IPS-18c (cell line): ENCODE results near the gene GREB1.

Experiments used
- H3K4me3 ChIP-seq: 2 replicates; pipeline ENCODE4 v1.7.0; 2013; ENCODE audit warnings: low read depth, mild to moderate bottlenecking, low read length, moderate library complexity; ENCODE audit not compliant: insufficient read depth
- H3K9me3 ChIP-seq: one replicate; pipeline ENCODE4 v1.6.1; 2013; ENCODE audit warnings: mild to moderate bottlenecking, low read length, moderate library complexity; ENCODE audit not compliant: control insufficient read depth, insufficient read depth

The GREB1 gene

GRCh38 chr2:11547912-11548497 is 14.2 kb downstream of the GREB1 start:
- Histone ChIP-seq H3K4me3 (no peak overlapping the region), H3K9me3 (no peaks in the 10 kb centered on the region)

GRCh38 chr2:11550302-11550701 is 16.5 kb downstream of the GREB1 start:
- Histone ChIP-seq H3K4me3 (no peak overlapping the region), H3K9me3 (no peaks in the 10 kb centered on the region)

DNA sequence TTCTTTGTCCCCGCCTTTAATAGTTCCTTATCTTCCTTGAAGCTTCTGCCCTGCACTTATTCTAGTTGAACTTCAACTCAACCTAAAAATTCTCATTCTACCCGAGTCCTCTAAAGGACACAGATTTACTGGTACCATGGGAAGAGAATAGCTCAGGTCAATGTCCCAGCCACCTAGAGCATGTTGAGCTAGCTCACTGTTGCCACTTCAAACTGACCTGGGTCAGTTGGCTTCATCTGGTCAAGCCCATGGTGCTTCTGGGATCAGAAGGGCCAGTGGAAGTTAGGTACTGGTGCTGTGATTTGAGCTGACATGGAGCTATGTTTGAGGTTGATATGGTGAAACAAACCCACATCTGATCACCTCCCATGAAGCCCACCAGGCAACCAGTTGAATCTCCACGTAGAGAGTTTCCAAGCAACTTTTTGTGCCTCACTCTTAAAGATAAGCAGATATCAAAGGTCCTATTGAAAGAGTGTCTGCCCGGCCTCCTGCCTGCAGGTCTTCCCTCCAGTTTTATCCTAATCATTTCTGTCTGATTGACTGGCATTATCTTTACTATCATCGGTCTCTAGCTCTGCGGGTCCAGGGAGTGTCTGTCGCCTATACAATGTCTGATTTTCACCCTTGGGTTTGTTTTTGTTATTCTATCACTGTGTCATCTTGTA is 17.2 kb downstream of the GREB1 start:
- Histone ChIP-seq H3K9me3 (no peaks in the 10 kb centered on the region), H3K4me3 (no peak overlapping the region)

DNA sequence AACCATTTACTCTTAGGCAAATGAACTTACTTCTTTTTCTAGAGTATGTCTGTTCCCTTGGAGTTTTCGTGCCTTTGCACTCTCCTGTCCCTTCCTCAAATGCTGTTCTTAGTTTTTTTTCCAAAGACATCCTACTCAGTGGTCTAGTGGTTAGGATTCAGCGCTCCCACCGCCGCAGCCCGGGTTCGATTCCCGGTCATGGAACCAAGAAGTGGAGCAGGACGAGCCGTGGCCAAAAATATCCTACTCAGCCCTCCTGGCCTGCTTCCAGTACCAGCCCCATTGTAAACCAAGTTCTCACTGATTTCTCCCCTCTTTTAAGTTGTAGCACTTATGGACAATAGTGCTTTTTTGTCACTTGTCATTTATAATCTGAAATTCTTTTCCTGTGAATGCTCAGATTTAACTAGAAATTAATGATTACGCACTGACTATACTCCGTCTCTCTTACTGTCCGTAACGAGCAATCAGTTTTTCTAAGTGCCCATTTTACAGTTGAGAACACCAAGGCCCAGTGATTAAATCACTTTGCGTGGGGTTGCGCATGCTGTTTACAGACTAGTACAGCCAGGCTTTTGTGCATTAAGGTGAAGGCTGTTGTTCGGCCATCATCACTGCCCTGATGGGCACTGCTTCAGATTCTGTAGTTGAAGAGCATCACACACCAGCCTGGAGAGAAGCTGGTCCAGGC is 17.9 kb downstream of the GREB1 start:
- Histone ChIP-seq H3K4me3 (no peak overlapping the region), H3K9me3 (no peaks in the 10 kb centered on the region)

DNA sequence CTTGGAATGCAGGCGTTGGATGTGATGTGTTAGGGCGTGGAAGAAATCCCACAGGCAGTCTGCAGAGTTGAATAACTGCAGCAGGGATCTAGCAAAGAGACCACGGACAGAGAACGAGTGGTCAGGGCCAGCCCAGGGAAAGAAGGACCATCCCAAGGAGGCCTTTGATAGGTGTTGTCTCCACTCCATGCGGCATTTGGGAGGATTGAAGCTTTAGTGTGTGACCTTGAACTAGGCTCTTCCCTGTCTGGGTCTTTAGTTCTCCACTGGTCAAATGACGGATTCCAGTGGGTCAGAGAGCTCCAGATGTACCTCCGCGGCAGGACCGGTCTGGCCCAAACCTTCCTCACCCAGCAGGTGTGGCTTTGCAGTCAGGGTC is 18.4 kb downstream of the GREB1 start:
- no peak overlapping the region for H3K4me3 ChIP-seq

DNA sequence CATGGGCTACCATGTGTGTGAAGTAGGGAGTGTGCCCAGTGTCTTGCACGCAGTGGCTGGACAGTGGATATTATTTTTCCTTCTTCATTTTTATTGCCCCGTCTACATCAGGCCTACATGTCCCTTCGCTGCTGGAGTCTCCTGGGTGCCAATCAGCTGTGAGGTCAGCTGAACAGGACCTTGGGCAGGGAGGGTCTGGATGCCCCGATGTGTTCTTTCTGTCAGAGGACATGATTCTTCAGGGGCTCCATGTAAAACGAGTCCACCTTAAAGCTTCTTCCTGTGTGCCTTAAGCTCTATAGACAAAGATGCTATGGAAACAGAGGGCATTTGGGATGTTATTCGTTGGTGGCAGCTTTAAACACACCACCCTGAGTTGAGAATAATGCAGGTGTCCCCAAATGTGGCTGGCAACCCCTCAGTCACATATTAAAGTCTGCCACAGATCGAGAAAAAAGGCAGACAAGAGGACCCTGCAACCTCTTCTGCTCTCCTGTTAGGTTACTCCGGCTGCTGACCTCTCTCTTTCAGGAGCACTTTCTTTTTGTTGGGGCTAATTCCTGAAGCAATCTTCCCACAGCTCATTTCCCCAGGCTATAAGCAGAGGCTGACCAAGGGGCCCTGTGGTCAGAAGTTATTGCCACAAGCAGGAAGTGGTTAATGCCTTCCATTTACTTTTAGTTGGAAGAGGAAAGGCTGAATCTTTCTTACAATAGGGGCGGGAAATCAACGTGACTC is 20.0 kb downstream of the GREB1 start:
- no peak overlapping the region for H3K4me3 ChIP-seq

More for the DNA sequence above, 18.4 kb downstream of the GREB1 start:
- H3K9me3 ChIP-seq: no peaks in the 10 kb centered on the region

DNA sequence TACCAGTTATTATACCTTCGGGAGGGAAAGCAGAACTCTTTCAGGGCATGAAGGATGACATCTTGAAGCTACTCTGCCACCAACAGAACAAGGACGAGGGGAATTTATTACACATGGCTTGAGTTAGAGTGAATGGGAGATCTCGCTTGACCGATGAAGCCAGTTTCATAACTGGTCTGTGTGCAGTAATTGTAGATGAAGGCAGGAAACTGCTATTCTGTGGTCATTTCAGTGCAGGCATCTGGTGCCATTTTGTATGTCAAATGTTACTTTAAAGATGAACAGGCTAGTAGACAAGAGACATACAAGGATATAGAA is 20.5 kb downstream of the GREB1 start:
- Histone ChIP-seq H3K4me3 (no peak overlapping the region), H3K9me3 (no peaks in the 10 kb centered on the region)

More for the DNA sequence above, 20.0 kb downstream of the GREB1 start:
- no peaks in the 10 kb centered on the region for H3K9me3 ChIP-seq

- Histone ChIP-seq H3K4me3 (no peak overlapping the region), H3K9me3 (no peaks in the 10 kb centered on the region)
Measured at GRCh38 chr2:11556101-11556806, 22.4 kb downstream of the GREB1 start.

DNA sequence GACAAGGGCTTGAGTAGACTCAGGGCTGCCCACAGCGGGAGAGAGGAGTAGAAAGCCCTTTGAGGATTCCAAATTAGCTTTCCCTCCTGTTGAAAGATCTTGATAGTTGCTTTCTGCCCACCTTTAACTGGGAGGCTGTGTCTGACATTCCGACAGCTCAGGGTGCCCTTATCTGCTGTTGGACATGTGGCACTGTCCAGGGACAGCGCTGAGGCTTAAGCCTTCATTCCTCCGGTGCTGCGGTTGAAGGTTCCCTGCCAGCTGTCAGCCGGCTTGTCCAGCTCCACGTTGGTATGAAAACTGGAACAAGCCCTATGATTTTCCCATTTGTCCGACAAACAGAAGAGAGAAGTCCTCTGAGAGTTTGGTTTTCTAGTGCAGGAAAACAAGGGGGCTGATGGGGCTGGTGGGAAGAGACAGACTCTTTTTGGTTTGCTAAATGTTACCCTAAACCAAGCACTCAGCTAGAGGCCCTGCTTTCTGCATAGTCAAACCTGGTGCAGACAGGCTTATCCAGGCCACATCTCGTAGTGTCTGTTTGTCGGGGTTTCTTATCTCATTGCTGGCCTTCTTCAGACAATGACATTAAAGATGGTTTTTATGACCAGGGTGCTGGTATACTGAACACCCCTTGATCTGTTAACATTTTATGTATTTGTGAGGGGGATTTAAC is 24.5 kb downstream of the GREB1 start:
- Histone ChIP-seq H3K9me3 (no peaks in the 10 kb centered on the region), H3K4me3 (no peak overlapping the region)

GRCh38 chr2:11559066-11559785 is 25.4 kb downstream of the GREB1 start:
- Histone ChIP-seq H3K9me3 (no peaks in the 10 kb centered on the region), H3K4me3 (no peak overlapping the region)

GRCh38 chr2:11559786-11560155 is 25.9 kb downstream of the GREB1 start:
- Histone ChIP-seq H3K9me3 (no peaks in the 10 kb centered on the region), H3K4me3 (no peak overlapping the region)

DNA sequence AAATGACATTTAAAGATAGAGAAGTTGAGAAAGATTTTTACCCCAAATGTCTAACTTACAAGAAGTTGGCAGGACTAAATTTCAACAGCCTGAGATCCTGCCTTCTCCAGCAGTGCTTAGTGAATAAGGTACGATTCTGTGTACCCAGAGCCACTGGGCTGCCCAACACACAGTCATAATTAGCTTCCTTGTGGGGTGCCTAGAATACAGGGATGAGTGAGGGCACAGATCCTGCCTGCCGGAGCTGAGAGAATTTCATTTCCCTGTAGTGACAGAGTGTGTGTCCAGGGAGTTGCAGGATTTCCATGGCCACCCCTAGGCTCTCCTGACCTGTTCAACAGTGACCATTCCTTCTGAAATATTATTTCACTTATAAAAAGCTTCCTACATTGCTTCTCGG is 27.0 kb downstream of the GREB1 start:
- Histone ChIP-seq H3K4me3 (no peak overlapping the region), H3K9me3 (no peaks in the 10 kb centered on the region)

DNA sequence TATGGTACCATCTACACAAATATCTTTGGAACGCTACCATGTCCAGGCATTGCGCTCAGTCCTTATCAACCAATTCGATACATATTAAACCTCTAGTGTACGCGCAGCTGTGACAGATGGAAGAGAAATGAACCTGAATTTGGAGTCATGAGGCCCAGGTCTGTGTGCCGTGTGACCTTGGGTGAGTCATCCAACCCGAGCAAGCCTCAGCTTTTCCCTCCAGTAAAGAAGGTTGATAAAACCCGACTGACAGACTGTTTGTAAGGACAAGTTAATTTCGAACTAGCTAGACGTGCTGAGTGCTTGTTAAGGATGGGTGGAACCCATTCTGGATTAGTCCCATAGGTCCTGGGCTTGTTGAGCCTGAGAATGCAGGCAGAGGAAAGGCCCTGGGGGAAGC is 28.2 kb downstream of the GREB1 start:
- H3K9me3 ChIP-seq: no peaks in the 10 kb centered on the region
- no peak overlapping the region for H3K4me3 ChIP-seq

GRCh38 chr2:11562476-11562875 is 28.6 kb downstream of the GREB1 start:
- Histone ChIP-seq H3K9me3 (no peaks in the 10 kb centered on the region), H3K4me3 (no peak overlapping the region)

DNA sequence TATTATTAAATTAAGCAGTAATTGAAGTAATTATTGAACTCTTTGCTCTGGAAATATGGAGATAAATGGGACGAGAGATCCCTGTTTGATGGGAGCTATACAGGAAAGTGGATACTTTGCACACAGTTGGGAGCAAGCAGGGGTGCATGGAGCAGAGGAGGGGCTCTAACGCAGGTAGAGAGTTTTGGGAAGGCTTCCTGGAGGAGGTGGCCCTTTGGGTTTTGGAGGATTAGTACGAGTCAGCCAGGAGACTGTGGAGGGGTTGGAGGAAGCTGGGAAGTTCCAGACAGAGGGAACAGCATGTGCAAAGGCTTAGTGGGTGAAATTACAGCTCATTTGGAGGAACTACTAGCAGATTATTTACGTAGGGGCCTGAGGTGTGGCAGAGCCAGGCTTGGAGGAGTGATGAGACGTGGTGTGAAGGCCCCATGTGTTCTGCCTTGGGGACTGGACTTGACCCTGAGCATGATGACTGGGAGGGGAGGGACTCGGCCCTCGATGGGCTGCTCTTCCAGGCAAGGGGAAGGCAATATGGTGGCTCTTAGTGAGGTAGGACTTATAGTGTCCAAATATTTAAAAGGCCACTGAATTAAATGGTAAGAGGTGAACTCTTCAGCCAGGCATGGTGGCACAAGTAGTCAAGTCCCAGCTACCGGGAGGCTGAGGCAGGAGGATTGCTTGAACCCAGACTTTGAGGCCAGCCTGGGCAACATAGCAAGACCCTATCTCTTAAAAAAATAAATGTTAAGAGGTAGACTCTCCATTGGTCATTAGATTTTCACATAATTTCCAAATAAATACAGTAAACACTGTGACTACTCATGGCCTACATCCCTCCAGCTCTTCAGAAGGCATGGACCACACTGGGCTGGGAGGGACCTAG is 30.2 kb downstream of the GREB1 start:
- H3K4me3 ChIP-seq: no peak overlapping the region
- H3K9me3 ChIP-seq: no peaks in the 10 kb centered on the region
